K562 (cell line): Measurements from ENCODE around the gene IFNA14. TPM values are rescaled to one million over a fixed set of nuclear protein-coding genes. Genes with fewer than 3 reads are reported as not detected.
"Not testable (repeated sequence)": the region's sequence is repeated elsewhere in the genome, so short reads cannot be mapped to it uniquely, and the experiment has no call there.

Experiments used
- ATAC-seq: fragments of 200-7000 bp; cut with Tn5 transposase; 3 replicates; pipeline ENCODE4 v1.9.1; 2020; ENCODE audit warnings: moderate library complexity
- BruUV-seq: library from RNA; stranded (reverse); fragments of 400-500 nt; replicated peaks from 2 replicates; lab custom pipeline; 2021; lab: Mats Ljungman, UMichigan
- CTCF ChIA-PET: fragments of 300-600 bp; formaldehyde crosslinking; extraction: SDS; loops from one replicate; lab custom pipeline; 2021; ENCODE audit warnings: low intra/inter-chr PET ratio; lab: Yijun Ruan, JAX
- POLR2A ChIA-PET: fragments of 300-600, 350-650 bp; sonication (Branson Sonifier 250); formaldehyde crosslinking; extraction: SDS; loops from one replicate; lab custom pipeline; 2021; ENCODE audit warnings: antibody characterized with exemption, inconsistent platforms; lab: Yijun Ruan, JAX
- DNase-seq, 4 experiments: peaks; one replicate each; pipeline versions ENCODE4 v3.0.0 to v3.0.0-alpha.2; 2011 to 2018; ENCODE audit warnings: low spot score in 3 of 4, mixed read lengths in 3 of 4; ENCODE audit errors: extremely low read depth in 1 of 4
- FAIRE-seq: peaks from 2 replicates; lab custom pipeline; 2011; peaks lifted over from hg19 to GRCh38; lab: Jason Lieb, UNC
- H2AFZ ChIP-seq: 2 replicates; pipeline ENCODE4 v1.6.0; 2011; ENCODE audit warnings: low read depth, low read length, control low read depth, inconsistent platforms
- H3K27ac ChIP-seq: fragments of 200-600 bp; 3 replicates; pipeline ENCODE4 v1.8.0; 2011; ENCODE audit warnings: low read depth, mild to moderate bottlenecking, control low read depth, inconsistent platforms, low read length, moderate library complexity, mixed read lengths; ENCODE audit errors: extremely low read depth
- H3K27me3 ChIP-seq, 2 experiments: fragments of 300-600 bp in 1 of 2; 2 replicates in 1 of 2; 3 replicates in 1 of 2; pipeline versions ENCODE4 v1.6.0 to v1.8.0; 2011; ENCODE audit warnings: inconsistent platforms in 2 of 2, low read length in 2 of 2, mild to moderate bottlenecking in 1 of 2, mixed read lengths in 1 of 2, moderate library complexity in 1 of 2; ENCODE audit not compliant: control insufficient read depth in 2 of 2, insufficient read depth in 2 of 2
- H3K36me3 ChIP-seq: fragments of 300-600 bp; 3 replicates; pipeline ENCODE4 v1.8.0; 2011; ENCODE audit warnings: mild to moderate bottlenecking, low read length, inconsistent platforms; ENCODE audit not compliant: control insufficient read depth, insufficient read depth
- H3K4me1 ChIP-seq, 2 experiments: fragments of 200-600 bp in 1 of 2; replicated peaks in 1 of 2; 2 replicates in 1 of 2; 3 replicates in 1 of 2; pipeline versions ENCODE4 v1.5.1 to v1.8.0; 2011; ENCODE audit warnings: inconsistent platforms in 2 of 2, low read length in 2 of 2, mild to moderate bottlenecking in 1 of 2, mixed read lengths in 1 of 2, moderate library complexity in 1 of 2; ENCODE audit not compliant: control insufficient read depth in 2 of 2, insufficient read depth in 2 of 2
- H3K4me2 ChIP-seq: 2 replicates; pipeline ENCODE4 v1.6.1; 2011; ENCODE audit warnings: low read length, control low read depth, inconsistent platforms, mixed read lengths; ENCODE audit not compliant: insufficient read depth
- H3K4me3 ChIP-seq: fragments of 200-600 bp; sonication (generic), shearing (Covaris generic); 2 replicates; pipeline ENCODE4 v1.5.1; 2016; ENCODE audit warnings: control low read depth, inconsistent platforms
- H3K79me2 ChIP-seq: fragments of 200-600 bp; 3 replicates; pipeline ENCODE4 v1.8.0; 2011; ENCODE audit warnings: low read length, inconsistent platforms; ENCODE audit not compliant: control insufficient read depth, insufficient read depth
- H3K9ac ChIP-seq, 2 experiments: 2 replicates each; pipeline versions ENCODE4 v1.6.0 to v1.6.1; 2011; ENCODE audit warnings: low read depth in 2 of 2, low read length in 2 of 2, control low read depth in 1 of 2, inconsistent platforms in 1 of 2, mild to moderate bottlenecking in 1 of 2, mixed read lengths in 1 of 2; ENCODE audit not compliant: insufficient read depth in 1 of 2
- H3K9me1 ChIP-seq: one replicate; pipeline ENCODE4 v1.6.0; 2011; ENCODE audit warnings: inconsistent platforms, mild to moderate bottlenecking, low read length, moderate library complexity; ENCODE audit not compliant: control insufficient read depth, insufficient read depth
- H3K9me3 ChIP-seq: replicated peaks from 2 replicates; pipeline ENCODE4 v1.5.1; 2011; ENCODE audit warnings: low read depth, low read length, inconsistent platforms; ENCODE audit not compliant: control insufficient read depth, insufficient read depth
- H4K20me1 ChIP-seq: replicated peaks from 2 replicates; pipeline ENCODE4 v1.6.1; 2011; ENCODE audit warnings: low read length, inconsistent platforms, mixed read lengths; ENCODE audit not compliant: control insufficient read depth, insufficient read depth
- WGBS: fragments of 100-300 bp; shearing (Covaris generic); methylation state at CpG from one replicate; pipeline ENCODE4 v1.1.6; 2016; ENCODE audit warnings: low coverage, mixed read lengths; ENCODE audit not compliant: insufficient coverage; ENCODE audit errors: missing lambda C conversion rate; 5-methylcytosine and 5-hydroxymethylcytosine counted together
- in situ Hi-C: fragments of 300-500 bp; cut with MboI; formaldehyde crosslinking; loops from 4 replicates; pipeline ENCODE4 v1.15.0; 2018; ENCODE audit warnings: inconsistent platforms, mixed read lengths
- intact Hi-C: fragments of 100-400 bp; cut with micrococcal nuclease; formaldehyde crosslinking; loops from 2 replicates; pipeline ENCODE4 v1.14.2; 2022
- polyA plus RNA-seq, 8 experiments: library from polyadenylated mRNA; depleted of rRNA in 4 of 8; stranded (reverse) in 5 of 8; unstranded in 3 of 8; fragments of >200 nt; fragmentation: Nextera tagmentation in 2 of 8; fragmentation: Illumina TruSeq in 1 of 8; extraction: Ambion mirVana in 2 of 8; extraction: Trizol in 1 of 8; gene quantifications; 2 replicates each; pipeline versions ENCODE4 v1.2.1 to v1.2.3, GENCODE V29; 2011 to 2014; ENCODE audit warnings: inconsistent platforms in 1 of 8, missing spikeins in 1 of 8
- total RNA-seq, 7 experiments: library from RNA; depleted of rRNA in 6 of 7; stranded (reverse); fragments of >200 nt in 6 of 7; fragmentation: Illumina TruSeq in 2 of 7; extraction: Trizol in 2 of 7; gene quantifications; 2 replicates each; pipeline versions ENCODE4 v1.2.1 to v1.2.3, GENCODE V29; 2011 to 2021; ENCODE audit warnings: low replicate concordance in 1 of 7

IFNA14 gene
- total and polyA plus RNA-seq, 9 of the 15 experiments (the other 6 are each of a cell fraction or from before 2014, with no cell fraction given), result not detected

GRCh38 chr9:21236360-21236714 is 3.5 kb downstream of the IFNA14 start:
- H3K27me3 ChIP-seq, FAIRE-seq, H3K36me3 ChIP-seq, in situ Hi-C loops, BruUV-seq, intact Hi-C loops, ATAC-seq, H3K9me1 ChIP-seq, H3K4me2 ChIP-seq, H3K9ac ChIP-seq, POLR2A ChIA-PET, H3K27ac ChIP-seq, H2AFZ ChIP-seq, H4K20me1 ChIP-seq, DNase-seq, H3K4me3 ChIP-seq, H3K4me1 ChIP-seq, CTCF ChIA-PET, H3K9me3 ChIP-seq, H3K79me2 ChIP-seq: not testable (repeated sequence)
- no CpG with 5 or more reads among the region's 1 CpG for WGBS

GRCh38 chr9:21235468-21236359 is 4.1 kb downstream of the IFNA14 start:
- BruUV-seq, H4K20me1 ChIP-seq, H3K9me1 ChIP-seq, CTCF ChIA-PET, FAIRE-seq, H3K4me3 ChIP-seq, H3K79me2 ChIP-seq, POLR2A ChIA-PET, H3K4me2 ChIP-seq, H3K9me3 ChIP-seq, H3K4me1 ChIP-seq, ATAC-seq, H3K27me3 ChIP-seq, intact Hi-C loops, H2AFZ ChIP-seq, H3K9ac ChIP-seq, H3K36me3 ChIP-seq, H3K27ac ChIP-seq, in situ Hi-C loops, DNase-seq: not testable (repeated sequence)
- WGBS, result no CpG with 5 or more reads among the region's 8 CpGs
